Stomach (tissue), 4 donors: Measurements from ENCODE around the gene PRRX2.

Source experiments
- EP300 ChIP-seq: sonication (generic); formaldehyde crosslinking; IDR thresholded peaks from one replicate; pipeline ENCODE4 v1.6.1; 2017; ENCODE audit warnings: antibody characterized with exemption
- POLR2A ChIP-seq, 4 donors: fragments of 450-650 bp; IDR thresholded peaks; one replicate each; pipeline ENCODE4 v1.6.1; 2016; ENCODE audit warnings: antibody characterized with exemption in 4 of 4, control low read depth in 2 of 4, mild to moderate bottlenecking in 1 of 4, moderate library complexity in 1 of 4
- POLR2AphosphoS5 ChIP-seq, 3 donors: sonication (generic); formaldehyde crosslinking; IDR thresholded peaks; one replicate each; pipeline ENCODE4 v1.6.1; 2016; ENCODE audit warnings: antibody characterized with exemption in 3 of 3
- TF ChIP-seq, protein P1 (sequence below), 7 experiments: fragments of 450-650 bp in 4 of 7; fragments of 200-600 bp in 3 of 7; sonication (generic) in 3 of 7; IDR thresholded peaks; one replicate each; pipeline ENCODE4 v1.5.1; 2016 to 2019; ENCODE audit warnings: antibody characterized with exemption in 7 of 7, control low read depth in 2 of 7, mild to moderate bottlenecking in 1 of 7

DNA sequence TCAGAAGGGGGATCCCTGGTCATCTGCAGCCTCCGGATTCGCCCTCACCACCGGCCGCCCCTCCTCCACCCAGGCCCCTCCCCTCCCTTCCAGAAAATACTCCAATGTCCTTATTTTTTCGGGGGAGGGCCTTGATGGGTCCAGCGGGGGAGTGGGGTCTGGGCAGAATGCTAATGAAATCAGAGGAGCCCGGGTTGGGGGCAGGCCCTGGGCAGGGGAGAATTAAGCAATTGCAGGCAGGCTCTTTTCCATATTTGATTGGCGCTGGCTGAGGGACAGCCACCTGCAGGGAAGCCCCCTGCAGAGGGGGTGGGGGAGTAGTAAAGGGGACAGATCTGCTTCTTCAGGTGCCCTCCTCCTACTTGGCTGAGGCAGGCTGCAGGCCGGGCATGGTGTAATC is 21.3 kb downstream of the PRRX2 start:
- TF ChIP-seq, protein P1, sequence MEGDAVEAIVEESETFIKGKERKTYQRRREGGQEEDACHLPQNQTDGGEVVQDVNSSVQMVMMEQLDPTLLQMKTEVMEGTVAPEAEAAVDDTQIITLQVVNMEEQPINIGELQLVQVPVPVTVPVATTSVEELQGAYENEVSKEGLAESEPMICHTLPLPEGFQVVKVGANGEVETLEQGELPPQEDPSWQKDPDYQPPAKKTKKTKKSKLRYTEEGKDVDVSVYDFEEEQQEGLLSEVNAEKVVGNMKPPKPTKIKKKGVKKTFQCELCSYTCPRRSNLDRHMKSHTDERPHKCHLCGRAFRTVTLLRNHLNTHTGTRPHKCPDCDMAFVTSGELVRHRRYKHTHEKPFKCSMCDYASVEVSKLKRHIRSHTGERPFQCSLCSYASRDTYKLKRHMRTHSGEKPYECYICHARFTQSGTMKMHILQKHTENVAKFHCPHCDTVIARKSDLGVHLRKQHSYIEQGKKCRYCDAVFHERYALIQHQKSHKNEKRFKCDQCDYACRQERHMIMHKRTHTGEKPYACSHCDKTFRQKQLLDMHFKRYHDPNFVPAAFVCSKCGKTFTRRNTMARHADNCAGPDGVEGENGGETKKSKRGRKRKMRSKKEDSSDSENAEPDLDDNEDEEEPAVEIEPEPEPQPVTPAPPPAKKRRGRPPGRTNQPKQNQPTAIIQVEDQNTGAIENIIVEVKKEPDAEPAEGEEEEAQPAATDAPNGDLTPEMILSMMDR (IDR thresholded peaks at IDR 0.05) = no peak
- TF ChIP-seq POLR2A (IDR thresholded peaks at IDR 0.05) = no peak
- TF ChIP-seq POLR2AphosphoS5 (IDR thresholded peaks at IDR 0.05) = no peak
- TF ChIP-seq EP300 = no peak
